CD4-positive, alpha-beta T cell treated with Interleukin-1 beta for 1 hour (primary cell): ENCODE results near the gene EXT2.

ENCODE experiments used
- DNase-seq, 2 donors: peaks; one replicate each; pipeline ENCODE4 v3.0.0-alpha.2; 2020 to 2022

The EXT2 gene

GRCh38 chr11:44095506-44096359 lies at the start of gene EXT2:
EXT2 (plus strand) TSS chr11:44095678; CDS start chr11:44107713, 12,035 bp downstream.
- DNase-seq, result peak; percentile 87

- DNase-seq, result no peak
Observed at GRCh38 chr11:44046182-44046581, 49.3 kb upstream of the EXT2 start.

GRCh38 chr11:44047298-44047697 lies 48.2 kb upstream of the EXT2 start:
- DNase-seq, result no peak

- DNase-seq, result no peak
Observed at GRCh38 chr11:44047931-44048431, 47.5 kb upstream of the EXT2 start, which contains the start of gene ACCSL. ACCSL (plus strand) TSS chr11:44047981; CDS start chr11:44048037, 56 bp downstream.

GRCh38 chr11:44049832-44050231 lies 45.6 kb upstream of the EXT2 start:
- no peak for DNase-seq

- DNase-seq, result no peak
Observed at GRCh38 chr11:44051171-44051570, 44.3 kb upstream of the EXT2 start.

- DNase-seq, result no peak
Observed at GRCh38 chr11:44057340-44057739, 38.1 kb upstream of the EXT2 start.

- no peak for DNase-seq
Observed at GRCh38 chr11:44058275-44058674, 37.2 kb upstream of the EXT2 start.

GRCh38 chr11:44065161-44065661 lies 30.3 kb upstream of the EXT2 start:
- DNase-seq, result no peak

- peak; percentile 89 to 90 for DNase-seq
Observed at GRCh38 chr11:44065841-44066731, 29.4 kb upstream of the EXT2 start, which contains the start of gene ACCS. ACCS (plus strand) TSS chr11:44066270; CDS start chr11:44067628, 1,358 bp downstream.

GRCh38 chr11:44066732-44067141 lies 28.7 kb upstream of the EXT2 start:
- DNase-seq, result no peak

- DNase-seq, result no peak
Observed at GRCh38 chr11:44067266-44067665, 28.2 kb upstream of the EXT2 start.

- DNase-seq, result no peak
Observed at GRCh38 chr11:44068180-44068579, 27.3 kb upstream of the EXT2 start.

- DNase-seq, result no peak
Observed at GRCh38 chr11:44071157-44071556, 24.3 kb upstream of the EXT2 start.

- no peak for DNase-seq
Observed at GRCh38 chr11:44072757-44073658, 22.5 kb upstream of the EXT2 start.

- DNase-seq, result no peak
Observed at GRCh38 chr11:44078794-44079193, 16.7 kb upstream of the EXT2 start.

- DNase-seq, result no peak
Observed at GRCh38 chr11:44079376-44079775, 16.1 kb upstream of the EXT2 start.

GRCh38 chr11:44080951-44081350 lies 14.5 kb upstream of the EXT2 start:
- no peak for DNase-seq

GRCh38 chr11:44082645-44083044 lies 12.8 kb upstream of the EXT2 start:
- DNase-seq, result no peak

GRCh38 chr11:44083433-44083832 lies 12.0 kb upstream of the EXT2 start:
- no peak for DNase-seq

GRCh38 chr11:44083906-44084305 lies 11.6 kb upstream of the EXT2 start:
- no peak for DNase-seq

GRCh38 chr11:44085330-44085729 lies 10.1 kb upstream of the EXT2 start:
- DNase-seq, result no peak
